ENCODE measurements around the gene SSNA1.

Gene SSNA1

DNA sequence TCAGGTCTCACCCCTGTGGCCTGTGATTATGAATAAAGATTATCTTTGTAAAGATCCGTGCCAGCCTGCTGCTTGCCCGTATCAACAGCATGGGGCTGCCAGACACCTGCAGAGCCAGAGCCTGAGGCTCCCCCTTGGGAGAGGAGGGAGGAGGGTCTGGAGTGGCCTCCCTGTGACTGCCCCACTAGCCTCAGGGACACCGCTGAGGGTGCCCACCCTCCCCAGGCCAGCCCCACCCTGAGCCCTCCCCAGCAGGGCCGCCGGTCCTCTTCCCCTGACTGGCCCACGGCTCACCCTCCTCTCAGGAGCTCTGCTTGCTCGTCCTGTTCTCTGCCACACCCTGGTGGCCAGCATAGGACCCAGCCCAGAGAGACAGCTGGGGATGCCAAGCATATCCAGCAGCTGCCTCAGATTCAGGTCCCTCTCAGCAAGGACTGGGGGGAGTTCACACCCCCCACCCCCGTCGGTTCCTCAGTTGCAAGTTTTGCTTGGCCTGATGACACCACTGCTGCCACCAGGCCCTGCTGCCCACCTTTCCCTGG lies 1.9 kb downstream of the SSNA1 start:
- no peaks in the 10 kb centered on the region for H3K9me3 ChIP-seq (ENCODE audit: insufficient read depth, low read length)
- H3K27ac ChIP-seq (ENCODE audit: low read length) = no peak overlapping the region
- H3K4me2 ChIP-seq (ENCODE audit: low read length) = peak overlapping the region; percentile 90
- peaks cover 18% of the 10 kb centered on the region for H3K4me1 ChIP-seq (ENCODE audit: low read length)
- peaks cover 46% of the 10 kb centered on the region for H3K79me2 ChIP-seq (ENCODE audit: low read length)
- H4K20me1 ChIP-seq (ENCODE audit: insufficient read depth, low read length) = no peaks in the 10 kb centered on the region
- H2AFZ ChIP-seq (ENCODE audit: low read depth, low read length) = no peak overlapping the region
- H3K27me3 ChIP-seq (ENCODE audit: low read depth, low read length) = no peaks in the 10 kb centered on the region
- peaks cover 8% of the 10 kb centered on the region for H3K36me3 ChIP-seq (replicated peaks; ENCODE audit: low read depth, low read length)
- H3K4me3 ChIP-seq (ENCODE audit: low read length) = no peak overlapping the region
- H3K9ac ChIP-seq (ENCODE audit: low read length) = no peak overlapping the region
- TF ChIP-seq EZH2phosphoT487 (IDR thresholded peaks at IDR 0.05; ENCODE audit: low read depth) = no peak
- TF ChIP-seq, protein P1, sequence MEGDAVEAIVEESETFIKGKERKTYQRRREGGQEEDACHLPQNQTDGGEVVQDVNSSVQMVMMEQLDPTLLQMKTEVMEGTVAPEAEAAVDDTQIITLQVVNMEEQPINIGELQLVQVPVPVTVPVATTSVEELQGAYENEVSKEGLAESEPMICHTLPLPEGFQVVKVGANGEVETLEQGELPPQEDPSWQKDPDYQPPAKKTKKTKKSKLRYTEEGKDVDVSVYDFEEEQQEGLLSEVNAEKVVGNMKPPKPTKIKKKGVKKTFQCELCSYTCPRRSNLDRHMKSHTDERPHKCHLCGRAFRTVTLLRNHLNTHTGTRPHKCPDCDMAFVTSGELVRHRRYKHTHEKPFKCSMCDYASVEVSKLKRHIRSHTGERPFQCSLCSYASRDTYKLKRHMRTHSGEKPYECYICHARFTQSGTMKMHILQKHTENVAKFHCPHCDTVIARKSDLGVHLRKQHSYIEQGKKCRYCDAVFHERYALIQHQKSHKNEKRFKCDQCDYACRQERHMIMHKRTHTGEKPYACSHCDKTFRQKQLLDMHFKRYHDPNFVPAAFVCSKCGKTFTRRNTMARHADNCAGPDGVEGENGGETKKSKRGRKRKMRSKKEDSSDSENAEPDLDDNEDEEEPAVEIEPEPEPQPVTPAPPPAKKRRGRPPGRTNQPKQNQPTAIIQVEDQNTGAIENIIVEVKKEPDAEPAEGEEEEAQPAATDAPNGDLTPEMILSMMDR (IDR thresholded peaks at IDR 0.05; ENCODE audit: low read depth, low read length) = no peak

DNA sequence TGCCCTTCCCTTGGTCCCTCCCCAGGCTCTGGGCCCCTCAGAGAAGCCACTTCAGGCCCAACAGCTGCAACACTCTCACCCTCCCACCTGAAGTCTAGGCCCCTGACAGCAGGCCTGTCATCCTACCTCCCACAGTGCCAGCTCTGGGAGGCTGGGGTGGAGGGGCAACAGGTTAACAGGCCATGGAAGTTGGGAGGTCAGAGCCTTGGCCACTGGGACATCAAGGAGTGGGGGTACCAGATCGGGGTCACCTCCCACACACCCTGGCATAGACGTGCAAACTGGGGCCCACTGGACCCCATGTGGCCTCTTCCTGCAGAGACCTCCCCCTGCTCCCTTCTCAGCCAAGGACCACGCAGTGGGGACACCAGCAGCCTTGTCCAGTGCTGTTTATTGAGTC lies 2.8 kb downstream of the SSNA1 start:
- Histone ChIP-seq H3K27ac (ENCODE audit: low read length) (no peak overlapping the region), H3K4me2 (ENCODE audit: low read length) (no peak overlapping the region), H4K20me1 (ENCODE audit: insufficient read depth, low read length) (no peaks in the 10 kb centered on the region), H3K27me3 (ENCODE audit: low read depth, low read length) (no peaks in the 10 kb centered on the region), H3K36me3 (replicated peaks; ENCODE audit: low read depth, low read length) (peaks cover 6% of the 10 kb centered on the region), H3K9ac (ENCODE audit: low read length) (no peak overlapping the region), H3K4me1 (ENCODE audit: low read length) (peaks cover 18% of the 10 kb centered on the region), H3K9me3 (ENCODE audit: insufficient read depth, low read length) (no peaks in the 10 kb centered on the region), H3K4me3 (ENCODE audit: low read length) (no peak overlapping the region), H3K79me2 (ENCODE audit: low read length) (peaks cover 41% of the 10 kb centered on the region), H2AFZ (ENCODE audit: low read depth, low read length) (no peak overlapping the region)
- TF ChIP-seq, protein P1 (IDR thresholded peaks at IDR 0.05; ENCODE audit: low read depth, low read length) = no peak
- TF ChIP-seq EZH2phosphoT487 (IDR thresholded peaks at IDR 0.05; ENCODE audit: low read depth) = no peak

DNA sequence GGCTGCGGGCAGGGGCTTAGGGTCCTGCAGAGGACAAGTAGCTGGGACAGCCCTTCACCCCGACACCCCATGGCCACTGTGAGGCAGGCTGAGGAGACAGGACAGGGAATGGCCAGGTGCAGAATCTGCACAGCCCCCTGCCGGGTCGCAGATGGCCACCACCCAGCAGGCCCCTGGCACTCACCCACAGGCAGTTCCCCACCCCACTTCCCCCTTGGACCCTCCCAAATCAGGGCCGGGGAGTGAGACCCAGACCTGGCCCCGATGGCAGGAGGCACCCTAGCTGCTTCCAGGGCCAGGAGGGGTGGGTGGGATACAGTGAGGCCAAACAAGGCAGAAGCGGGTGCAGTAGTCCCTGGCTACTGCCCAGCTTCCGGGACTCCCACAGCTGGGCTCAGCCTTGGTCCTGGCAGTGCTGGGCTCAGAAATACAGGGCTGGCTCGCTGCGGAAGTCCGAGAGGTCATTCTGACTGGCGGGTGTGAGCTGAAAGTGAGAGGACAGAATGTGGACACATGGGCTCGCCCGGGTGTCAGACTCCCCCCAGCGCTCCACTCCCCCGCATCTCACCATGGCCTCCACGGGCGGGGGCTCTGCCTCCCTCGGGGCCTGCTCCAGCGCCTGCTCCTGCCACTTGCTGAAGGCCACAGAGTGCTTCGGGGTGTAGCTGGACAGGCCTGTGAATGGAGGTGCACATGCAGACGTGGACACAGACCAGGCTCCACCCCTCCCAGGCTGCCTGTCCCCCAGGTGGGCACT lies 3.4 kb downstream of the SSNA1 start:
- no peak overlapping the region for H2AFZ ChIP-seq (ENCODE audit: low read depth, low read length)
- H4K20me1 ChIP-seq (ENCODE audit: insufficient read depth, low read length) = no peaks in the 10 kb centered on the region
- H3K4me1 ChIP-seq (ENCODE audit: low read length) = peaks cover 17% of the 10 kb centered on the region
- peaks cover 34% of the 10 kb centered on the region for H3K79me2 ChIP-seq (ENCODE audit: low read length)
- H3K9me3 ChIP-seq (ENCODE audit: insufficient read depth, low read length) = no peaks in the 10 kb centered on the region
- TF ChIP-seq EZH2phosphoT487 (IDR thresholded peaks at IDR 0.05; ENCODE audit: low read depth) = no peak
- TF ChIP-seq, protein P1 (IDR thresholded peaks at IDR 0.05; ENCODE audit: low read depth, low read length) = no peak
- no peak overlapping the region for H3K4me3 ChIP-seq (ENCODE audit: low read length)
- H3K9ac ChIP-seq (ENCODE audit: low read length) = no peak overlapping the region
- H3K4me2 ChIP-seq (ENCODE audit: low read length) = no peak overlapping the region
- no peaks in the 10 kb centered on the region for H3K27me3 ChIP-seq (ENCODE audit: low read depth, low read length)
- H3K36me3 ChIP-seq (replicated peaks; ENCODE audit: low read depth, low read length) = peaks cover 6% of the 10 kb centered on the region
- H3K27ac ChIP-seq (ENCODE audit: low read length) = no peak overlapping the region

DNA sequence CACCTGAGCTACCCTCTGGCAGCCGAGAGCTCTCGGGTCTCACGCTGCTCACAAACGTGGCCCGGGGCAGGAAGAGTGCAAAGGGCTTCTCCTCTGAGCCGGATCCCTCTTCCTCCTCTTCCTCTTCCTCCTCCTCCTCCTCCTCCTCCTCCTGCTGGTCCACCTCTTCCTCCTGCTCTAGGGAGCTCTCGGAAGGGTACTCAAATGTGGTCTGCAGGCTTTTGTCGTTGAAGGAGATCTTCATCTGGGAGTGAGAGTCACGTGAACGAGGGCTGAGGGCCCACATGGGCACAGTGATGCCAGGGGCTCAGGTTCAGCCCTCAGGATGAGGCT lies 3.9 kb downstream of the SSNA1 start:
- H3K9ac ChIP-seq (ENCODE audit: low read length) = no peak overlapping the region
- H4K20me1 ChIP-seq (ENCODE audit: insufficient read depth, low read length) = no peaks in the 10 kb centered on the region
- no peak overlapping the region for H3K4me3 ChIP-seq (ENCODE audit: low read length)
- H3K27ac ChIP-seq (ENCODE audit: low read length) = no peak overlapping the region
- no peaks in the 10 kb centered on the region for H3K9me3 ChIP-seq (ENCODE audit: insufficient read depth, low read length)
- TF ChIP-seq, protein P1 (IDR thresholded peaks at IDR 0.05; ENCODE audit: low read depth, low read length) = no peak
- no peak for TF ChIP-seq EZH2phosphoT487 (IDR thresholded peaks at IDR 0.05; ENCODE audit: low read depth)
- peaks cover 6% of the 10 kb centered on the region for H3K36me3 ChIP-seq (replicated peaks; ENCODE audit: low read depth, low read length)
- no peak overlapping the region for H3K4me2 ChIP-seq (ENCODE audit: low read length)
- H2AFZ ChIP-seq (ENCODE audit: low read depth, low read length) = no peak overlapping the region
- H3K79me2 ChIP-seq (ENCODE audit: low read length) = peaks cover 29% of the 10 kb centered on the region
- no peaks in the 10 kb centered on the region for H3K27me3 ChIP-seq (ENCODE audit: low read depth, low read length)
- peaks cover 11% of the 10 kb centered on the region for H3K4me1 ChIP-seq (ENCODE audit: low read length)
